HG02840 (cell line): ENCODE measurements around the gene FANCD2OS.
"Not testable (repeated sequence)": the region's sequence is repeated elsewhere in the genome, so short reads cannot be mapped to it uniquely, and the experiment has no call there.

ENCODE experiments used
- ATAC-seq: cut with Tn5 transposase; IDR thresholded peaks from one replicate; pipeline ENCODE4 v1.9.1; 2021; ENCODE audit warnings: mild to moderate bottlenecking, moderate library complexity, moderate number of reproducible peaks; ENCODE audit not compliant: unreplicated experiment, low FRiP score

FANCD2OS gene

GRCh38 chr3:10099041-10099440, 9.0 kb downstream of the FANCD2OS start:
- no peak for ATAC-seq

GRCh38 chr3:10093678-10094077, 14.4 kb downstream of the FANCD2OS start:
- no peak for ATAC-seq

GRCh38 chr3:10091387-10091786, 16.7 kb downstream of the FANCD2OS start:
- ATAC-seq, result not testable (repeated sequence)

- not testable (repeated sequence) for ATAC-seq
Measured at GRCh38 chr3:10090774-10091173, 17.3 kb downstream of the FANCD2OS start.

- no peak for ATAC-seq
Measured at GRCh38 chr3:10090179-10090578, 17.9 kb downstream of the FANCD2OS start.

- ATAC-seq, result no peak
Measured at GRCh38 chr3:10088256-10088655, 19.8 kb downstream of the FANCD2OS start.

- ATAC-seq, result no peak
Measured at GRCh38 chr3:10085738-10086137, 22.3 kb downstream of the FANCD2OS start.

- ATAC-seq, result no peak
Measured at GRCh38 chr3:10081871-10082270, 26.2 kb downstream of the FANCD2OS start.

GRCh38 chr3:10074666-10075065, 33.4 kb downstream of the FANCD2OS start:
- no peak for ATAC-seq

GRCh38 chr3:10070077-10070476, 38.0 kb downstream of the FANCD2OS start:
- ATAC-seq, result not testable (repeated sequence)

- no peak for ATAC-seq
Measured at GRCh38 chr3:10055097-10055496, 53.0 kb downstream of the FANCD2OS start.
